ENCODE data around the gene PTCRA.
"Not testable (repeated sequence)": the region's sequence is repeated elsewhere in the genome, so short reads cannot be mapped to it uniquely, and the experiment has no call there.

PTCRA gene

GRCh38 chr6:42941356-42941755 is 25.5 kb downstream of the PTCRA start:
- not testable (repeated sequence) for DNase-seq (ENCODE audit: low spot score)

- no peak for DNase-seq (ENCODE audit: low spot score)
Observed at GRCh38 chr6:42942444-42942843, 26.6 kb downstream of the PTCRA start.

- DNase-seq (ENCODE audit: low spot score), result no peak
Observed at GRCh38 chr6:42947950-42948349, 32.1 kb downstream of the PTCRA start.

- no peak for DNase-seq (ENCODE audit: low spot score)
Observed at GRCh38 chr6:42952389-42952788, 36.5 kb downstream of the PTCRA start.

- not testable (repeated sequence) for DNase-seq (ENCODE audit: low spot score)
Observed at GRCh38 chr6:42954405-42954804, 38.6 kb downstream of the PTCRA start.

GRCh38 chr6:42958125-42958524 is 42.3 kb downstream of the PTCRA start:
- DNase-seq (ENCODE audit: low spot score), result no peak

GRCh38 chr6:42959917-42960242 is 44.0 kb downstream of the PTCRA start:
- no peak for DNase-seq (ENCODE audit: low spot score)

- peak; percentile 68 for DNase-seq (ENCODE audit: low spot score)
Observed at GRCh38 chr6:42960243-42961019, 44.6 kb downstream of the PTCRA start, which contains the start of gene GNMT. Gene GNMT (plus strand): TSS chr6:42960754. CDS start chr6:42960768, 14 bp downstream.

- no peak for DNase-seq (ENCODE audit: low spot score)
Observed at GRCh38 chr6:42961020-42961470, 45.2 kb downstream of the PTCRA start.

GRCh38 chr6:42962096-42962495 is 46.2 kb downstream of the PTCRA start:
- no peak for DNase-seq (ENCODE audit: low spot score)

- DNase-seq (ENCODE audit: low spot score), result no peak
Observed at GRCh38 chr6:42962502-42963178, 46.8 kb downstream of the PTCRA start.

GRCh38 chr6:42963179-42963854 is 47.5 kb downstream of the PTCRA start:
- DNase-seq (ENCODE audit: low spot score), result no peak

GRCh38 chr6:42963855-42964605 is 48.2 kb downstream of the PTCRA start:
- no peak for DNase-seq (ENCODE audit: low spot score)

GRCh38 chr6:42966571-42966970 is 50.7 kb downstream of the PTCRA start:
- no peak for DNase-seq (ENCODE audit: low spot score)

- no peak for DNase-seq (ENCODE audit: low spot score)
Observed at GRCh38 chr6:42967228-42967627, 51.4 kb downstream of the PTCRA start.

- DNase-seq (ENCODE audit: low spot score), result no peak
Observed at GRCh38 chr6:42968126-42968701, 52.4 kb downstream of the PTCRA start.

GRCh38 chr6:42968783-42969182 is 52.9 kb downstream of the PTCRA start:
- no peak for DNase-seq (ENCODE audit: low spot score)

- DNase-seq (ENCODE audit: low spot score), result no peak
Observed at GRCh38 chr6:42969431-42969830, 53.6 kb downstream of the PTCRA start.

GRCh38 chr6:42969934-42970333 is 54.1 kb downstream of the PTCRA start:
- no peak for DNase-seq (ENCODE audit: low spot score)

GRCh38 chr6:42970871-42971612 is 55.2 kb downstream of the PTCRA start:
- DNase-seq (ENCODE audit: low spot score), result no peak

GRCh38 chr6:42971746-42972327 is 56.0 kb downstream of the PTCRA start:
- no peak for DNase-seq (ENCODE audit: low spot score)
